Colonic mucosa (tissue), 4 donors: ENCODE data around the gene MRPS27. TPM values are rescaled to one million over a fixed set of nuclear protein-coding genes. Genes with fewer than 3 reads are reported as not detected.

ENCODE experiments used
- DNase-seq: peaks from one replicate; pipeline ENCODE4 v3.0.0-alpha.2; 2020
- H3K27ac ChIP-seq: fragments of 200-600 bp; one replicate; pipeline ENCODE4 v1.8.0; 2021
- H3K27me3 ChIP-seq: fragments of 200-600 bp; one replicate; pipeline ENCODE4 v1.8.0; 2021
- H3K36me3 ChIP-seq: fragments of 200-600 bp; one replicate; pipeline ENCODE4 v1.8.0; 2021
- H3K4me1 ChIP-seq: fragments of 200-600 bp; one replicate; pipeline ENCODE4 v1.8.0; 2021; ENCODE audit warnings: mild to moderate bottlenecking
- H3K4me3 ChIP-seq: fragments of 200-600 bp; one replicate; pipeline ENCODE4 v1.8.0; 2021
- H3K9ac ChIP-seq, 2 donors: one replicate each; pipeline ENCODE4 v1.7.0; 2013; ENCODE audit warnings: control low read depth in 2 of 2, low read depth in 2 of 2, low read length in 2 of 2
- H3K9me3 ChIP-seq: fragments of 200-600 bp; one replicate; pipeline ENCODE4 v1.8.0; 2021
- intact Hi-C: fragments of 100-400 bp; cut with DNase I; formaldehyde crosslinking; loops from one replicate; pipeline ENCODE4 v1.14.1; 2022
- total RNA-seq, 2 donors: library from RNA; stranded (reverse); fragmentation: NEBNext Ultra II Directional in 1 of 2; extraction: Animal tissue kit (Norgen Biotek cat#: 25700) in 1 of 2; gene quantifications; one replicate each; pipeline ENCODE4 v1.2.1, GENCODE V29; 2021
- TF ChIP-seq, protein P1 (sequence below): fragments of 200-600 bp; IDR thresholded peaks from one replicate; pipeline ENCODE4 v1.8.0; 2022; ENCODE audit warnings: antibody characterized with exemption, mild to moderate bottlenecking
- donor health status: healthy.
- donor health status: DM: no; HTN: no; CAD: no.
- donor health status: DM: no; HTN: no; CAD: no.

MRPS27 gene
- total RNA-seq, 2 donors from 2014 or later = 46.3 to 56.6 TPM

DNA sequence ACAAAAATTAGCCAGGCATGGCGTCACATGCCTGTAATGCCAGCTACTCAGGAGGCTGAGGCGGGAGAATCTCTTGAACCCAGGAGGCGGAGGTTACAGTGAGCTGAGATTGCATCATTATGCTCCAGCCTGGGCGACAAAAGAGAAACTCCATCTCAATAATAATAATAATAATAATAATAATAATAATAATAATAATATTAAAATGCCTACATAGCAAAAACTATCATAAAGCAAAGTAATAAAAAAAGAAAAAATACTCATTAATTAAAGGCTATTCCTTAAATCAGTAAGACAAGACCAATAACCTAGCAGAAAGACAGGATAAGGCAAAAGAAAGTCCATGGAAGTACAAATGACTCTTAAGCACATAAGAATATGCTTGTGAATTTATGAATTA is 50.0 kb downstream of the MRPS27 start:
- H3K27ac ChIP-seq = no peak overlapping the region
- no peak overlapping the region for H3K4me3 ChIP-seq
- no peak overlapping the region for H3K9ac ChIP-seq
- no peaks in the 10 kb centered on the region for H3K36me3 ChIP-seq
- TF ChIP-seq, protein P1, sequence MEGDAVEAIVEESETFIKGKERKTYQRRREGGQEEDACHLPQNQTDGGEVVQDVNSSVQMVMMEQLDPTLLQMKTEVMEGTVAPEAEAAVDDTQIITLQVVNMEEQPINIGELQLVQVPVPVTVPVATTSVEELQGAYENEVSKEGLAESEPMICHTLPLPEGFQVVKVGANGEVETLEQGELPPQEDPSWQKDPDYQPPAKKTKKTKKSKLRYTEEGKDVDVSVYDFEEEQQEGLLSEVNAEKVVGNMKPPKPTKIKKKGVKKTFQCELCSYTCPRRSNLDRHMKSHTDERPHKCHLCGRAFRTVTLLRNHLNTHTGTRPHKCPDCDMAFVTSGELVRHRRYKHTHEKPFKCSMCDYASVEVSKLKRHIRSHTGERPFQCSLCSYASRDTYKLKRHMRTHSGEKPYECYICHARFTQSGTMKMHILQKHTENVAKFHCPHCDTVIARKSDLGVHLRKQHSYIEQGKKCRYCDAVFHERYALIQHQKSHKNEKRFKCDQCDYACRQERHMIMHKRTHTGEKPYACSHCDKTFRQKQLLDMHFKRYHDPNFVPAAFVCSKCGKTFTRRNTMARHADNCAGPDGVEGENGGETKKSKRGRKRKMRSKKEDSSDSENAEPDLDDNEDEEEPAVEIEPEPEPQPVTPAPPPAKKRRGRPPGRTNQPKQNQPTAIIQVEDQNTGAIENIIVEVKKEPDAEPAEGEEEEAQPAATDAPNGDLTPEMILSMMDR = no peak
- intact Hi-C loops = no loop called here
- H3K9me3 ChIP-seq = no peaks in the 10 kb centered on the region
- no peaks in the 10 kb centered on the region for H3K4me1 ChIP-seq
- DNase-seq = no peak
- H3K27me3 ChIP-seq = no peaks in the 10 kb centered on the region

DNA sequence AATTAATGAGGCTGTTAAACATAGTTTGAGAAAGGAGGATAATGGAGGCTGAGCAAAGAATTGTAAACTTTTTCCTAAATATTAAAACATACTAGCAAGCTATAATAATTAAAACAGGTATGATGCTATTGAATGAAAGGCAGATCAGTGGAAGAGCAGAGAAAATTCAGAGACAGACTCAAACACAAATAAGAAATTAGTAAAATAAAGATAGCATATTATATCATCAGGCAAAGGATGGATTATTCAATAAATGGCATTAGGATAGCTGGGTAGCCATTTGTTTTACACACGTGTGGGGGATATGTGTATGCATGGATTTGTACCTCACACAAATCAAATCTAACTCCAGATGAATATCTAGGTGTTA is 50.6 kb downstream of the MRPS27 start:
- Histone ChIP-seq H3K4me1 (no peaks in the 10 kb centered on the region), H3K36me3 (no peaks in the 10 kb centered on the region), H3K27me3 (no peaks in the 10 kb centered on the region), H3K9me3 (no peaks in the 10 kb centered on the region), H3K4me3 (no peak overlapping the region), H3K27ac (no peak overlapping the region), H3K9ac (no peak overlapping the region)
- no peak for DNase-seq
- intact Hi-C loops = no loop called here
- TF ChIP-seq, protein P1 = no peak

DNA sequence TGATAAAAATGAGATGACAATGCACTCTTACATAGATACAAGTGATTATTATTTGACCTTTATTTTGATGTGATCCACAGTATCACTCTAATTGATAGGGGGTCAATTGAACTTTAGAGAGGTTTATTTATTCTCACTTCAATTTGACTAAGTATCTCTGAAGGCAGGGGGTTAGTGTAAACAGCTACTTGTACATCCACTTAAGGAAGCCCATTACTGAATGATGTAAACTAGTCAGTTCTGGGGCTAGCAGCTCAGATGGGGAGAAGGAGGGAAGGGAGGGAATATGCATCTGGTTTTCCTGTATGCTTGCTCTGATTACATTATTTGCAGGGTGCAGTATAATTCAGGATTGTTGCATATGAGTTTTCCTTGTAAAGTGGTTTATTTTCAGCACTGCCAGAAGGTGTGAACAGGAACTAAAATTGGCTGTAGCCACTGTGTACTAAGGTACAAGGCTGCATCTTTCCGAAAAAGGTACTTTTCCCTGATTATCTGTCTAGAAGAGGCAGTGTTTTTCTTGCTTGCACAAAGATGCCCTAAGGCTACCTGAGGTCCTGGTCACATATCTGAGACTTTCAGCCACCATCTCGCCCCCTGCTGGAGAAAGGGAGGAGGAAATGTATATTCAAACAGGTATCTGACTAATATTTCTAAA is 51.2 kb downstream of the MRPS27 start:
- peak; percentile 62 for DNase-seq
- no peaks in the 10 kb centered on the region for H3K4me1 ChIP-seq
- TF ChIP-seq, protein P1 = peak; percentile 46
- no peak overlapping the region for H3K4me3 ChIP-seq
- no peaks in the 10 kb centered on the region for H3K9me3 ChIP-seq
- no peaks in the 10 kb centered on the region for H3K36me3 ChIP-seq
- intact Hi-C loops = no loop called here
- H3K27me3 ChIP-seq = no peaks in the 10 kb centered on the region
- no peak overlapping the region for H3K27ac ChIP-seq
- no peak overlapping the region for H3K9ac ChIP-seq

DNA sequence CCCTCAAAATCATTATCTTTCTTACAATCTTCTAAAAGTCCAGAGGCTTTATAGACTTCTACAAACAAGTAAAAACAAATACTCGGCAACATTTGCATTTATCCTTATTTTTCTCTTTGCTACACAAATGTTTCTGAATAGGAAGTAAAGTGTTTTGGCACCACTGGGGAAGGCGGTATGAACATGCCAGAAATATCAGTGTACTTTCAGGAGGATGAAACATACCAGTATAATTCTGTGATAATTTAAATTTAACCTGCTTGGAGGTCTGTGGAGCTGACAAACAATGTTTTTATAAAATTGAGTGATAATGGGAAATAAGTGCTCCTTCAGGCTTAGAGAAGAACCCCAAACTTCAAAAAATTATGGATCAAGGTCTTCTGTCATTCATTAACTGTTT is 51.8 kb downstream of the MRPS27 start:
- no peak overlapping the region for H3K27ac ChIP-seq
- DNase-seq = no peak
- intact Hi-C loops = no loop called here

DNA sequence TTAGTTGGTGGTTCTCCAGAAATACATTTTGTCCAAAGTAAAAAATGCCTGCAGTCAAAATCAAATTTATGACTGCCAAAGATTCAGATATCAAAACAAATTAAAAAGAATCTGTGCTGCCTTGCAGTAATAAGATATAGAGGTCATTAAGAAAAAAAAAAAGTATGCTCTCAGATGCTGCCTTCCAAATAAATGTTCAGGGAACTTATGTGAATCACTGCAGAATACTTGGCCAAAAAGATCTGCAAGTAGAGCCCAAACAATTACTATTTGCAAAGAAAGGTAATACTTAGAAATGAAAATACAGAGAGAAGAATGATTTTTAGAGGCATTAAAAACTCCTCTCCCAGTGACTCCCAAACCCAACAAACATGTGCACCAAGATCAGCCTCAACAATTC is 52.4 kb downstream of the MRPS27 start:
- H3K27me3 ChIP-seq = no peaks in the 10 kb centered on the region
- no peak overlapping the region for H3K9ac ChIP-seq
- no peak overlapping the region for H3K4me3 ChIP-seq
- TF ChIP-seq, protein P1 = no peak
- intact Hi-C loops = no loop called here
- H3K27ac ChIP-seq = no peak overlapping the region
- no peaks in the 10 kb centered on the region for H3K4me1 ChIP-seq
- no peaks in the 10 kb centered on the region for H3K9me3 ChIP-seq
- H3K36me3 ChIP-seq = no peaks in the 10 kb centered on the region
- DNase-seq = no peak

More for the DNA sequence above, 51.8 kb downstream of the MRPS27 start:
- TF ChIP-seq, protein P1 = no peak
- Histone ChIP-seq H3K36me3 (no peaks in the 10 kb centered on the region), H3K4me1 (no peaks in the 10 kb centered on the region), H3K9ac (no peak overlapping the region), H3K27me3 (no peaks in the 10 kb centered on the region), H3K9me3 (no peaks in the 10 kb centered on the region), H3K4me3 (no peak overlapping the region)
